Neuron (in vitro differentiated cells): Measurements from ENCODE around the gene GRAP.
"Not testable (repeated sequence)": the region's sequence is repeated elsewhere in the genome, so short reads cannot be mapped to it uniquely, and the experiment has no call there.

ENCODE experiments used
- H2AFZ ChIP-seq: one replicate; pipeline ENCODE4 v1.6.1; 2013; ENCODE audit warnings: low read depth, mild to moderate bottlenecking, inconsistent platforms, low read length, moderate library complexity
- H3K27me3 ChIP-seq: one replicate; pipeline ENCODE4 v1.6.1; 2013; ENCODE audit warnings: low read length; ENCODE audit not compliant: insufficient read depth
- H3K36me3 ChIP-seq: one replicate; pipeline ENCODE4 v1.6.1; 2013; ENCODE audit warnings: low read length; ENCODE audit not compliant: insufficient read depth
- H3K4me1 ChIP-seq: one replicate; pipeline ENCODE4 v1.6.1; 2013; ENCODE audit warnings: low read length; ENCODE audit not compliant: insufficient read depth
- H3K4me3 ChIP-seq: 2 replicates; pipeline ENCODE4 v1.5.1; 2013; ENCODE audit warnings: mild to moderate bottlenecking, low read length, moderate library complexity
- H3K9me3 ChIP-seq: one replicate; pipeline ENCODE4 v1.6.1; 2013; ENCODE audit warnings: low read length

The GRAP gene

GRCh38 chr17:19031729-19032128 lies 15.0 kb downstream of the GRAP start:
- not testable (repeated sequence) for H3K36me3 ChIP-seq, H3K4me1 ChIP-seq, H3K4me3 ChIP-seq, H3K27me3 ChIP-seq, H3K9me3 ChIP-seq, H2AFZ ChIP-seq

DNA sequence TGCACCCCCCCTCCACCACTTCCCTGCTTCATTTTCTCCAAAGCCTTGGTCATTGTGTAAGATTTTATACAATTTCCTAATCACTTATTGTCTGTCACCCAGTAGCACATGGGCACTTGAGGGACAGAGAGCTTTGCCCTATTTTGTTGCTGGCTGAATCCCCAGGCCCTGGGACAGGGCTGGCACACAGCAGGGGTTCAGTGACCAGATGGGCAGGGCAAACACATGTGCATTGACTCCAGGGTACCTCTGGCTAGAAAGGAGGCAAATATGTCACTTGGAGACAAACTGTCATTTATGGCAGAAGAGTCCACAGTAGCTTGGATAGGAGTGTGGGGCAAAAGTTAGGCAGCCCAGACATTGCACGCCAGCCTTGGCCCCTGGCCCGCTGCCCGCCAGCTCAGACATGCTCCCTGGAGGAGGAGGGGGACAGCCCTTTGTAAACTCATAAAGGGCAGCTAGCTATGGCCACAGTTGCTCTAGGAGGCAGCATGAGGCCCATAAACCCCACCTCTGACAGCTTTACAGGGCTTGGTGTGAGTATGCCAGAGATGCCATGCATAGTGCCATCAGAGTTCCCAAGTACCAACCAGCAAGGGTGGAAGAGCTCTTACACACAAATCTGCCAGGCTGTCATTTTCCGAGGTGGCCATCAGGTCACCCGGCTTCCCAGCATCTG lies 15.8 kb downstream of the GRAP start:
- H2AFZ ChIP-seq, H3K27me3 ChIP-seq, H3K36me3 ChIP-seq, H3K9me3 ChIP-seq, H3K4me3 ChIP-seq, H3K4me1 ChIP-seq: not testable (repeated sequence)

- H2AFZ ChIP-seq, H3K27me3 ChIP-seq, H3K4me3 ChIP-seq, H3K4me1 ChIP-seq, H3K36me3 ChIP-seq, H3K9me3 ChIP-seq: not testable (repeated sequence)
Observed at GRCh38 chr17:19029740-19030139, 17.0 kb downstream of the GRAP start.

DNA sequence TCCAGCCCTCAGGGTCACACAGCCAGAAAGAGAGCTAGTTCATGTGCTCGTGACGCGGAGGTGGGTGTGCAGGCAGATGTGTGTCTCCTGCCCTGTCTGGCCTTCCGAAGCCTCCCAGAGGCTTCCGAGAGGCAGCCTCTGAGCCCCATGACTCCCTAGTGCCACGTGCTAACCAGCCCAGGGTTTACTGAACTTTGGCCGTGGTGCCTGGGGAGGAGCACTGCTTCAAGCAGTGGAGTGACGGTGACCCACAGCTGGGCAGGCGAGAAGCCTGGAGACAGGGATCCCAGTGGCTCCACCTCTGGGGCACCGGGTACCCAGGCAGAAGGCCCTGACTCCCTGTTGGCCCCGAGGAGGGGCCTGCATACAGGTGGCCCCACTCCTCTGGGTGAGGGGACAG lies 18.1 kb downstream of the GRAP start:
- H2AFZ ChIP-seq, H3K4me3 ChIP-seq, H3K9me3 ChIP-seq, H3K27me3 ChIP-seq, H3K36me3 ChIP-seq, H3K4me1 ChIP-seq: not testable (repeated sequence)

GRCh38 chr17:19024101-19025078 lies 22.4 kb downstream of the GRAP start:
- Histone ChIP-seq H3K4me3 (no peak overlapping the region), H2AFZ (no peak overlapping the region), H3K4me1 (no peaks in the 10 kb centered on the region), H3K9me3 (no peaks in the 10 kb centered on the region), H3K36me3 (no peaks in the 10 kb centered on the region), H3K27me3 (no peaks in the 10 kb centered on the region)

DNA sequence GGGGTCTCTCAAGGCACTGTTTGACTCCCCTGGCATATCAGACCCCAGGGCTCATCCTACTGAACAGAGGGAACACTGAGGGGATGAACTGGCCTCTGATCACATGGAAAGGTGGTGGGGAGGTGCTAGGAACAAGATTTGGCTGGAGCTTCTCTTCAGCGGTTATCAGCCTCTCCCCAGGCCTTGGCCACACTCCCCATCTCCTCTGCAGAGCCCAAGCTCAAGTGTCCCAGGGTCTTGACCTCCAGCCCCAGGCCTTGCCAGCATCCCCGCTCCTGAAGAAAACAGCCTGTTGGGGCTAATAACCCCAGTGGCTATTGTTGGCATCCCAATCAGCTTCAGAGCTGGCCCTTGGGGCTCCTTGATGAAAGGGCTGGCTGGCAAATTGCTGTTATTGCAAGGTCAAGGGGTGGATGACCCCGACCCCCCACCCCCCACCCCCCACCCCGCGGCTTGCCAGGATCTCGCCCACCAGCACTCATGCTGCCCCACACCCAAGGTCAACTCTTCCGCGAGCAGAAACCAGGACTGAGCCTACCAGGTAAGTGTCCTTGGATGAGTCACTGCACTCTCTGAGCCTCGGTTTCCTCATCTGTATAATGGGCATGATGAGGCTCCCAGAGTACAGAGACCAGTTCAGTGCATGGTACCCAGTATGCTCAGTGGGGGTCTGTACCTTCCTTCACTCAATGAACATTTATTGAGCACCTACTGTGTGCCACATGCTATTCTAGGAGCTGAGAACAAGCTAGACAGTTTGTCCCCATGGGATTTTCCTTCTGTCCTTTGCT lies 23.4 kb downstream of the GRAP start:
- no peaks in the 10 kb centered on the region for H3K36me3 ChIP-seq
- no peak overlapping the region for H3K4me3 ChIP-seq
- no peak overlapping the region for H2AFZ ChIP-seq
- H3K9me3 ChIP-seq, result no peaks in the 10 kb centered on the region
- H3K27me3 ChIP-seq, result no peaks in the 10 kb centered on the region
- H3K4me1 ChIP-seq, result no peaks in the 10 kb centered on the region

GRCh38 chr17:19022747-19023146 lies 24.0 kb downstream of the GRAP start:
- Histone ChIP-seq H3K4me3 (no peak overlapping the region), H2AFZ (no peak overlapping the region), H3K36me3 (no peaks in the 10 kb centered on the region), H3K27me3 (no peaks in the 10 kb centered on the region), H3K4me1 (no peaks in the 10 kb centered on the region), H3K9me3 (no peaks in the 10 kb centered on the region)

DNA sequence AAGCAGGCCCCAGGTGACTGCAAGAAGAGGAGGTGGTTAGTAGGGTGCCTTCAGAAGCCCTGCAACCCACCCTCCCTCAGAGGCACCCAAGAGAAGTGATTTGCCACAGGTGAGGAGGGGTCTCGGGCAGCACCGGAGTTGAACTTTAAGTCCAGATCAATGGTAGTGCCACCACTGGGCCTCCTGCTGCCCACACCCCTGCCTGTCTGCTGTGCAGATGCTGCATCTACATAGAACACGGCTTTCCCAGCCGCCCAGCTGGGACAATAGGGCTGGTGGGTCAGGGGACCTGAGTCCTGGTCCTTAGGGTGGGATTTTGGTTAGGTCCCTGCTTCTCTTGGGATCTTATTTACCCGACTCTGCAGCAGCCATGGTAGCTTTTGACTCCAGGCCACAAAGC lies 24.6 kb downstream of the GRAP start:
- Histone ChIP-seq H3K27me3 (no peaks in the 10 kb centered on the region), H3K4me3 (no peak overlapping the region), H3K36me3 (no peaks in the 10 kb centered on the region), H3K4me1 (no peaks in the 10 kb centered on the region), H2AFZ (no peak overlapping the region), H3K9me3 (no peaks in the 10 kb centered on the region)

DNA sequence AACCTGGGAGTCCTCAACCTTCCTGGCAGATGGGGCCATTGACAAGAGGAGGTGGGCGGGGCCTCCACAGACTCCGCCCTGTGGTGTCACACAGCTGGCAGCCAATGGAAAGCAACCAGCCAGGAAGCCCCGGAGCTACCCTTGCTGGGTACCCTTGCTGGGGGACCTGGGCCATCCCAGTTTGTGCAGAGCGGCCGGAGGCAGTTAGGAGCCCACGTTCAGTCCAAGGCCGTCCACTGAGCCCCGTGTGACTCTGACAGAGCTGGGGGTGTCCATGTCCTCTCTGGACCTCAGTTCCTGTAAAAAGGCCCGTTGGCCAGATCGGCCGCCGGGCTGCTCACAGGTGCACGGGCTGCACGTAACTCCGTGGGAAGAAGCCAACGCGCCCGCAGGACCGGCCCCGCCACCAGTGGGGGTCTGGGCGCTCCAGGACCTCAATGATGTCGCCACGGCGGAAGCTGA lies 25.1 kb downstream of the GRAP start:
- no peaks in the 10 kb centered on the region for H3K4me1 ChIP-seq
- H3K9me3 ChIP-seq, result no peaks in the 10 kb centered on the region
- H2AFZ ChIP-seq, result no peak overlapping the region
- H3K27me3 ChIP-seq, result no peaks in the 10 kb centered on the region
- no peaks in the 10 kb centered on the region for H3K36me3 ChIP-seq
- H3K4me3 ChIP-seq, result no peak overlapping the region

- H3K9me3 ChIP-seq, H3K4me3 ChIP-seq, H3K4me1 ChIP-seq, H3K27me3 ChIP-seq, H2AFZ ChIP-seq, H3K36me3 ChIP-seq: not testable (repeated sequence)
Observed at GRCh38 chr17:19021011-19021621, 25.6 kb downstream of the GRAP start.

DNA sequence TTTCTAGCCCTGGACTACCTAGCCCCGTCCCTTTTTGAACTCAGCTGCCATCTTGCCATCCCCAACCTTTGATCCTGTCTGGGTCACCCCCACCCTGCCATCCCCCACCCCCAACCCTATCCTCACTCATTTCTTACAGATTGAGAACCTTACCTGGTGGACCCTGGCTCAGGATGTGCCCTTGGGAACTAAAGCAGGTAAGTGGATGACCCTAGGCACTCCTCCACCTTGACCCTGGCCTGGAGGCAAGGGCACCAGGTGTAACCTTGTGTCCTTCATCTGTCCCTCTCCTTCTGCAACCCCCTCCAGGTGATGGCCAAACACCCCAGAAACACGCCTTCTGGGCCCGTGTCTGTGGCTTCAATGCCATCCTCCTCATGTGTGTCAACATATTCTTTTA lies 26.7 kb downstream of the GRAP start:
- Histone ChIP-seq H3K4me3 (no peak overlapping the region), H3K9me3 (no peaks in the 10 kb centered on the region), H3K36me3 (no peaks in the 10 kb centered on the region), H3K27me3 (no peaks in the 10 kb centered on the region), H3K4me1 (no peaks in the 10 kb centered on the region), H2AFZ (no peak overlapping the region)

DNA sequence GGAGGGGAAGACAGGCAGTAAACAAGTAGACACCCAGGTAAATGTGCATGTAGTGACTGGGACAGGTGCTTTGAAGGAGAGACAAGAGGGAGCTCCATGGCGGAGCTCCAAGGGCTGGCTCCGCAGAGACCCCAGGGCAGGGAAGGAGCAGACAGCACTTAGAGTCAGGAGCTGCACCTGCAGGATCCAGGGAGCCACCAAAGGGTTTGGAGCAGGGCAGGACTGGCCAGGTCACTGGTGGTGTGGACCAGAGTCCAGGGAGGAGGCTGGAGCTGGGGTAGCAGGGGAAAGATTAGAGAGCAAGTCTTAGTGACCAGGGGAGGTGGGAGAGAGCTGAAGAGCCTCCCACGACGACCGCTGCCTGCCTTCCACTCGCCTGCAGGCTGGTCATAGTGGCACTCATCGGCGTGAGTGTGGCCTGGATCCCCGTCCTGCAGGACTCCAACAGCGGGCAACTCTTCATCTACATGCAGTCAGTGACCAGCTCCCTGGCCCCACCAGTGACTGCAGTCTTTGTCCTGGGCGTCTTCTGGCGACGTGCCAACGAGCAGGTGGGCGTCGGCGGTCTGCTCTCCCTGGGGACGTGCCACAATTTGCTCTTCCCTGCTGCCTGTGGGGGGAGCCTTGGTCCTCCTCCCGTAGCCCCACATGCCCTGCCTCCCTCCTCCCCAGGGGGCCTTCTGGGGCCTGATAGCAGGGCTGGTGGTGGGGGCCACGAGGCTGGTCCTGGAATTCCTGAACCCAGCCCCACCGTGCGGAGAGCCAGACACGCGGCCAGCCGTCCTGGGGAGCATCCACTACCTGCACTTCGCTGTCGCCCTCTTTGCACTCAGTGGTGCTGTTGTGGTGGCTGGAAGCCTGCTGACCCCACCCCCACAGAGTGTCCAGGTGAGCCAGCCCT lies 27.5 kb downstream of the GRAP start:
- no peak overlapping the region for H3K4me3 ChIP-seq
- no peak overlapping the region for H2AFZ ChIP-seq
- H3K9me3 ChIP-seq, result no peaks in the 10 kb centered on the region
- no peaks in the 10 kb centered on the region for H3K4me1 ChIP-seq
- peaks cover under 1% of the 10 kb centered on the region for H3K27me3 ChIP-seq
- no peaks in the 10 kb centered on the region for H3K36me3 ChIP-seq
